Psoas muscle (tissue), 8 donors: Measurements from ENCODE around the gene NRF1. TPM values are rescaled to one million over a fixed set of nuclear protein-coding genes. Genes with fewer than 3 reads are reported as not detected.

Source experiments
- ATAC-seq, 4 donors: fragments of 200-7000 bp; cut with Tn5 transposase; one replicate each; pipeline ENCODE4 v1.9.1; 2020; ENCODE audit warnings: moderate library complexity in 3 of 4, mild to moderate bottlenecking in 2 of 4
- DNase-seq, 2 donors: peaks; one replicate each; pipeline ENCODE4 v3.0.0-alpha.2; 2020
- H3K27ac ChIP-seq: fragments of 200-600 bp; one replicate; pipeline ENCODE4 v1.8.0; 2022
- H3K27me3 ChIP-seq, 3 donors: fragments of 200-600 bp in 1 of 3; one replicate each; pipeline versions ENCODE4 v1.6.1 to v1.8.0; 2013 to 2022; ENCODE audit warnings: low read length in 2 of 3, mild to moderate bottlenecking in 2 of 3, moderate library complexity in 1 of 3; ENCODE audit not compliant: insufficient read depth in 3 of 3
- H3K36me3 ChIP-seq, 2 donors: fragments of 200-600 bp in 1 of 2; one replicate each; pipeline versions ENCODE4 v1.6.1 to v1.8.0; 2013 to 2022; ENCODE audit warnings: low read depth in 1 of 2, mild to moderate bottlenecking in 1 of 2, moderate library complexity in 1 of 2; ENCODE audit not compliant: insufficient read depth in 1 of 2
- H3K4me1 ChIP-seq: fragments of 200-600 bp; one replicate; pipeline ENCODE4 v1.8.0; 2022
- H3K4me3 ChIP-seq: fragments of 200-600 bp; one replicate; pipeline ENCODE4 v1.8.0; 2022; ENCODE audit warnings: mild to moderate bottlenecking
- H3K9me3 ChIP-seq: fragments of 200-600 bp; one replicate; pipeline ENCODE4 v1.8.0; 2022
- CTCF ChIP-seq: fragments of 200-600 bp; IDR thresholded peaks from one replicate; pipeline ENCODE4 v1.8.0; 2022; ENCODE audit warnings: antibody characterized with exemption
- WGBS, 3 donors: extraction: QIAGEN DNeasy Blood & Tissue Kit; methylation state at CpG; one replicate each; pipeline versions ENCODE4 v1.1.6 to v1.1.7; 2013; 5-methylcytosine and 5-hydroxymethylcytosine counted together
- intact Hi-C, 2 donors: fragments of 100-400 bp; cut with DNase I; formaldehyde crosslinking; loops; one replicate each; pipeline versions ENCODE4 v1.11.0 to v1.14.2; 2022
- polyA plus RNA-seq, 3 donors: library from polyadenylated mRNA; stranded (reverse); fragments of 200-250 nt; gene quantifications; one replicate each; pipeline ENCODE4 v1.2.3, GENCODE V29; 2013
- total RNA-seq, 4 donors: library from RNA; stranded (reverse); fragmentation: NEBNext Ultra II Directional in 2 of 4; extraction: Animal tissue kit (Norgen Biotek cat#: 25700) in 2 of 4; gene quantifications; one replicate each; pipeline versions ENCODE4 v1.2.1 to v1.2.4, GENCODE V29; 2021 to 2023
- donor health status: healthy with polysubstance abuse.
- donor health status: DM: no; HTN: no; CAD: no; lungs with moderate emphysema.
- donor health status: Bipolar disorder and iron deficiency.
- donor health status: healthy.
- donor health status: DM: yes; HTN: yes; CAD: no.
- donor health status: DM: no; HTN: no; CAD: no.
- donor health status: DM: no; HTN: no; CAD: no.
- donor health status: DM: yes; HTN: yes; CAD: no.

NRF1 gene
- total and polyA plus RNA-seq, 7 donors, result 4.4 to 13.7 (median 10.0) TPM

GRCh38 chr7:129774871-129775694 is 163.6 kb downstream of the NRF1 start:
- H3K36me3 ChIP-seq, result no peaks in the 10 kb centered on the region
- intact Hi-C loops, result no loop called here
- DNase-seq (no peak), ATAC-seq (no peak)
- H3K9me3 ChIP-seq, result no peaks in the 10 kb centered on the region
- no peak overlapping the region for H3K27ac ChIP-seq
- H3K4me3 ChIP-seq, result no peak overlapping the region
- WGBS, 3 donors, result 86 to 87% (median 86%) methylated on average over 18 of the region's 18 CpGs
- H3K4me1 ChIP-seq, result peaks cover 3% of the 10 kb centered on the region
- TF ChIP-seq CTCF, result no peak
- H3K27me3 ChIP-seq, result peaks cover 0 to 31% (median 25%) of the 10 kb centered on the region in 3 donors

- H3K27ac ChIP-seq, result no peak overlapping the region
- DNase-seq, result no peak
- H3K27me3 ChIP-seq, result peaks cover 0 to 39% (median 31%) of the 10 kb centered on the region in 3 donors
- H3K36me3 ChIP-seq, result no peaks in the 10 kb centered on the region
- intact Hi-C loops, result no loop called here
- no peak for ATAC-seq
- peaks cover 3% of the 10 kb centered on the region for H3K4me1 ChIP-seq
- no peak overlapping the region for H3K4me3 ChIP-seq
- TF ChIP-seq CTCF, result no peak
- no peaks in the 10 kb centered on the region for H3K9me3 ChIP-seq
- 72 to 93% (median 82%) methylated on average over 11 to 12 of the region's 12 CpGs for WGBS, 3 donors
These were observed 164.3 kb downstream of the NRF1 start for GRCh38 chr7:129775695-129776361.

GRCh38 chr7:129776362-129776722 is 164.8 kb downstream of the NRF1 start:
- no peaks in the 10 kb centered on the region for H3K9me3 ChIP-seq
- H3K4me3 ChIP-seq, result no peak overlapping the region
- DNase-seq (no peak), ATAC-seq (no peak)
- H3K4me1 ChIP-seq, result peaks cover 4% of the 10 kb centered on the region
- no peak for TF ChIP-seq CTCF
- intact Hi-C loops, result no loop called here
- peaks cover 0 to 44% (median 37%) of the 10 kb centered on the region in 3 donors for H3K27me3 ChIP-seq
- 84 to 93% (median 87%) methylated on average over 1 of the region's 1 CpG for WGBS, 3 donors
- H3K27ac ChIP-seq, result no peak overlapping the region
- no peaks in the 10 kb centered on the region for H3K36me3 ChIP-seq

- TF ChIP-seq CTCF, result no peak
- DNase-seq, result no peak
- Histone ChIP-seq H3K4me1 (peaks cover 12% of the 10 kb centered on the region), H3K27ac (no peak overlapping the region), H3K36me3 (no peaks in the 10 kb centered on the region), H3K9me3 (no peaks in the 10 kb centered on the region), H3K27me3 (peaks cover 0 to 54% (median 45%) of the 10 kb centered on the region in 3 donors), H3K4me3 (no peak overlapping the region)
- ATAC-seq, result no peak
- intact Hi-C loops, result no loop called here
- WGBS, 3 donors, result 66 to 82% (median 72%) methylated on average over 19 of the region's 19 CpGs
These were observed 165.8 kb downstream of the NRF1 start for GRCh38 chr7:129777195-129777844.
